ENCODE data around the gene STX8.
A peak's percentile ranks its signal among the peaks of the same experiment; 100 is the strongest.
"Not testable (repeated sequence)": the region's sequence is repeated elsewhere in the genome, so short reads cannot be mapped to it uniquely, and the experiment has no call there.

The STX8 gene

GRCh38 chr17:9564104-9564503, 11.5 kb downstream of the STX8 start:
- no peaks in the 10 kb centered on the region for H3K9me3 ChIP-seq
- no peak for DNase-seq
- no peaks in the 10 kb centered on the region for H3K4me1 ChIP-seq
- H3K27me3 ChIP-seq = no peaks in the 10 kb centered on the region
- no peak overlapping the region for H3K4me3 ChIP-seq (ENCODE audit: low read depth, low read length)
- H3K36me3 ChIP-seq = no peaks in the 10 kb centered on the region
- TF ChIP-seq CTCF (IDR thresholded peaks at IDR 0.05; ENCODE audit: low read depth, low read length) = no peak

- TF ChIP-seq CTCF (IDR thresholded peaks at IDR 0.05; ENCODE audit: low read depth, low read length) = no peak
- no peak for DNase-seq
- Histone ChIP-seq H3K36me3 (no peaks in the 10 kb centered on the region), H3K4me3 (ENCODE audit: low read depth, low read length) (no peak overlapping the region), H3K9me3 (no peaks in the 10 kb centered on the region), H3K27me3 (no peaks in the 10 kb centered on the region), H3K4me1 (no peaks in the 10 kb centered on the region)
These were observed 17.8 kb downstream of the STX8 start for GRCh38 chr17:9557857-9558256.

GRCh38 chr17:9557161-9557755, 18.4 kb downstream of the STX8 start:
- H3K36me3 ChIP-seq = no peaks in the 10 kb centered on the region
- H3K9me3 ChIP-seq = no peaks in the 10 kb centered on the region
- no peaks in the 10 kb centered on the region for H3K4me1 ChIP-seq
- DNase-seq = no peak
- H3K4me3 ChIP-seq (ENCODE audit: low read depth, low read length) = no peak overlapping the region
- no peaks in the 10 kb centered on the region for H3K27me3 ChIP-seq
- TF ChIP-seq CTCF (IDR thresholded peaks at IDR 0.05; ENCODE audit: low read depth, low read length) = no peak

- not testable (repeated sequence) for H3K27me3 ChIP-seq; H3K9me3 ChIP-seq; H3K4me1 ChIP-seq; H3K4me3 ChIP-seq (ENCODE audit: low read depth, low read length); H3K36me3 ChIP-seq
- DNase-seq = peak; percentile 30
These were observed 20.9 kb downstream of the STX8 start for GRCh38 chr17:9554715-9555114.

- TF ChIP-seq CTCF (IDR thresholded peaks at IDR 0.05; ENCODE audit: low read depth, low read length) = no peak
- no peaks in the 10 kb centered on the region for H3K9me3 ChIP-seq
- H3K27me3 ChIP-seq = no peaks in the 10 kb centered on the region
- no peaks in the 10 kb centered on the region for H3K36me3 ChIP-seq
- H3K4me1 ChIP-seq = no peaks in the 10 kb centered on the region
- DNase-seq = no peak
- no peak overlapping the region for H3K4me3 ChIP-seq (ENCODE audit: low read depth, low read length)
These were observed 22.0 kb downstream of the STX8 start for GRCh38 chr17:9553596-9553995.

GRCh38 chr17:9553181-9553580, 22.4 kb downstream of the STX8 start:
- no peak overlapping the region for H3K4me3 ChIP-seq (ENCODE audit: low read depth, low read length)
- no peaks in the 10 kb centered on the region for H3K9me3 ChIP-seq
- DNase-seq = no peak
- H3K36me3 ChIP-seq = no peaks in the 10 kb centered on the region
- H3K4me1 ChIP-seq = no peaks in the 10 kb centered on the region
- no peak for TF ChIP-seq CTCF (IDR thresholded peaks at IDR 0.05; ENCODE audit: low read depth, low read length)
- no peaks in the 10 kb centered on the region for H3K27me3 ChIP-seq

- no peaks in the 10 kb centered on the region for H3K4me1 ChIP-seq
- TF ChIP-seq CTCF (IDR thresholded peaks at IDR 0.05; ENCODE audit: low read depth, low read length) = no peak
- no peaks in the 10 kb centered on the region for H3K36me3 ChIP-seq
- no peaks in the 10 kb centered on the region for H3K27me3 ChIP-seq
- DNase-seq = no peak
- H3K9me3 ChIP-seq = no peaks in the 10 kb centered on the region
- H3K4me3 ChIP-seq (ENCODE audit: low read depth, low read length) = no peak overlapping the region
These were observed 26.4 kb downstream of the STX8 start for GRCh38 chr17:9549215-9549614.
